RWPE1 (cell line): Measurements from ENCODE around the gene CDK1.
A peak's percentile ranks its signal among the peaks of the same experiment; 100 is the strongest.

Experiments used
- CTCF ChIA-PET: fragments of 350-600 bp; sonication (Branson Sonifier 250); formaldehyde crosslinking; extraction: SDS; loops from one replicate; lab custom pipeline; 2021; lab: Yijun Ruan, JAX
- POLR2A ChIA-PET: fragments of 400-600 bp; formaldehyde crosslinking; extraction: SDS; loops from one replicate; lab custom pipeline; 2020; ENCODE audit warnings: antibody characterized with exemption; ENCODE audit not compliant: low non-redundant PET; lab: Yijun Ruan, JAX
- DNase-seq: peaks from one replicate; pipeline ENCODE4 v3.0.0; 2012; ENCODE audit warnings: low spot score
- H3K27ac ChIP-seq: fragments of 450-650 bp; 2 replicates; pipeline ENCODE4 v1.5.1; 2017
- TF ChIP-seq, protein P1 (sequence below): fragments of 450-650 bp; conservative IDR thresholded peaks from 2 replicates; pipeline ENCODE4 v1.5.1; 2017; ENCODE audit warnings: low read depth, mild to moderate bottlenecking

The CDK1 gene

DNA sequence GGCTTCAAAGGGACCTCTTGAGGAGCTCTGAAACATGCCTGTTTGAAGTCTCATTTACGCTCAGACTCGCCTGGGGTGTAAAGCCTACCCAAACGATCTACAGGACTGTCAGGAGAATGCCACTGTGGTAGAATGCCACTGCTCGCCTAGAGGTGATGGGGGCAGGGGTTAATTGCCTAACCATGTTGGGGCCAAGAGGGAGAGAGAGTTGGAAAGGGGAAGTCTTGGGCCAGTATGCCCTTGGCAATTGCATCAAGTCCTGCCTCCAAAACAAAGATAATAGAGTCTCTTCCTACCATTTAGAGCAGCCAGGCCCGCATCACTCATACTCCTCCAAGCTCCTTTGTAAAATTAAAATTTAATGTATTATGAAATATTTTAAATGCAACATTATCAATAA, 25.2 kb downstream of the CDK1 start:
- no peak overlapping the region for H3K27ac ChIP-seq
- DNase-seq = no peak
- CTCF ChIA-PET = no interaction called here
- POLR2A ChIA-PET = no interaction called here
- TF ChIP-seq, protein P1, sequence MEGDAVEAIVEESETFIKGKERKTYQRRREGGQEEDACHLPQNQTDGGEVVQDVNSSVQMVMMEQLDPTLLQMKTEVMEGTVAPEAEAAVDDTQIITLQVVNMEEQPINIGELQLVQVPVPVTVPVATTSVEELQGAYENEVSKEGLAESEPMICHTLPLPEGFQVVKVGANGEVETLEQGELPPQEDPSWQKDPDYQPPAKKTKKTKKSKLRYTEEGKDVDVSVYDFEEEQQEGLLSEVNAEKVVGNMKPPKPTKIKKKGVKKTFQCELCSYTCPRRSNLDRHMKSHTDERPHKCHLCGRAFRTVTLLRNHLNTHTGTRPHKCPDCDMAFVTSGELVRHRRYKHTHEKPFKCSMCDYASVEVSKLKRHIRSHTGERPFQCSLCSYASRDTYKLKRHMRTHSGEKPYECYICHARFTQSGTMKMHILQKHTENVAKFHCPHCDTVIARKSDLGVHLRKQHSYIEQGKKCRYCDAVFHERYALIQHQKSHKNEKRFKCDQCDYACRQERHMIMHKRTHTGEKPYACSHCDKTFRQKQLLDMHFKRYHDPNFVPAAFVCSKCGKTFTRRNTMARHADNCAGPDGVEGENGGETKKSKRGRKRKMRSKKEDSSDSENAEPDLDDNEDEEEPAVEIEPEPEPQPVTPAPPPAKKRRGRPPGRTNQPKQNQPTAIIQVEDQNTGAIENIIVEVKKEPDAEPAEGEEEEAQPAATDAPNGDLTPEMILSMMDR = no peak

DNA sequence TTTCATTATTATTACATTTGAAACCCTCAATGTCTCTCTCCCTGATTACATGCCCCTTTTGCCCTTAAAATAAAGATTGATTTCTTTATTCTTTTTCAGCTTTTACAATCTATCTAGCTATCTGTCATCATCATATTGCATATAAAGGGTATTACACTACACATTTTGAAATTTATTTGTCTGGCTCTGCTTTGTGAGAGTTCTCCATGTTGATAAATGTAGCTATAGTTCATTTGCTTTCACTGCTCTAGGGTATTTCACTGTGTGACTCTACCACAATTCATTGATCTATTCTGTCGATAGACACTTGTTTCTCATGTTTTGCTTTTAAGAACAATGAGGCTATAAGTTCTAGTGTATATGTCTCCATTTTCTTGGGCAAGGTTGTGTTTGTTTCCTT, 25.6 kb downstream of the CDK1 start:
- TF ChIP-seq, protein P1 = no peak
- H3K27ac ChIP-seq = no peak overlapping the region
- ChIA-PET POLR2A (no interaction called here), CTCF (no interaction called here)
- DNase-seq = no peak

DNA sequence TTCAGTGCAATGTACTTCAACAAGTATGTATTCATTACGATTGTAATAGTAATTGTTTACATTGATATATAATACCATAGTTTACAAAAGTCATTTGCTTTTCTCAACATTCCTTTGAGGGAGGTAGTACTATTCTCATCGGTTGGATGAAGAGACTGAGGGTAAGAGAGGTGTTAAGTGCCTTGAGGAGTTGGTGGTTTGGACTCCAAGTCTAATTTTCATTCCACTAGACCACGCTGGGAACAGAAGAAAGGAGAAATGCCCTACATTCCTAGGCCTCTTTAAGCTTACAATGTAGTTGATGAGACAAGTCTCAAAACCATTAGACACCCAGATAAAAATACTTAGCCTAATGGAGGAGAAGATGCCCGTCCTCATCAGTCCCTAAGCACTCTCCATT, 28.6 kb downstream of the CDK1 start:
- TF ChIP-seq, protein P1 = no peak
- H3K27ac ChIP-seq = no peak overlapping the region
- CTCF ChIA-PET = no interaction called here
- POLR2A ChIA-PET = no interaction called here
- DNase-seq = no peak

DNA sequence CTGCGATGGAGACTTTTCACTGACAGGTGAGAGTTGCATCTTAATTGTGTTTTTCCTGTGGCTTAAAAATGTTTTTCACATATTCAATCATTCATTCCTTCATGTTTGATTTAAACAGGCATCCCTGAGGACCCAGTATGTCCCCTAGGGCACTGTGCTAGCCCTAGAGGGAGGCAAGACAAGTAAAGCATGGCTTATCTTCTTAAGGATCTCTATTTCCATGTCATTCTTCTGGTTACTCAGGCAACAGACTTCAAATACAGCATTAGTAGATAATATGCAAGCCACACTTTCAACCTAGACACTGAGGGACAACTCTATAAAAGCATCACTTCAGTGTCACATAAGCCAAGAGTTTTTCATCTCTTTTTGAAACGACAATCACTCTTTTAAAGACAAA, 29.2 kb downstream of the CDK1 start:
- no peak for DNase-seq
- no peak overlapping the region for H3K27ac ChIP-seq
- TF ChIP-seq, protein P1 = no peak
- POLR2A ChIA-PET = no interaction called here
- CTCF ChIA-PET = no interaction called here

DNA sequence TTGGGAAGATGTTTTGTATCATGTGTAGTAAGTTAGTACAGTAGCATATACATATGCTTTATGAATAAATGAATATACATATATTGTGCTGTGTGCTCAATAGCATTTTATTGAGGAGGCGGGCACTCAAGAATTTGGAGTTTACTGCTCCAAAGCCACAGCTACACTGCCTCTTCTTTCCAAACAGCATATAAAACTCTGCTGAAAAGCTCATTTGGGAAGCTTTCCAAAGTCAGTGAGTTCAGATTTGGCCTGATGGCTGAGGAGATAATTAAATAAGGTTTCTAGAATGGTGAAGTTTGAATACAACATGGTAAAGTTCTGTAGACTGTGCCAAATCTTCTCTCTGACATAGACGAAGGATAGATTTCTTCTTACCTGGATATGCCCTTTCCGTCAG, 29.8 kb downstream of the CDK1 start:
- TF ChIP-seq, protein P1 = no peak

DNA sequence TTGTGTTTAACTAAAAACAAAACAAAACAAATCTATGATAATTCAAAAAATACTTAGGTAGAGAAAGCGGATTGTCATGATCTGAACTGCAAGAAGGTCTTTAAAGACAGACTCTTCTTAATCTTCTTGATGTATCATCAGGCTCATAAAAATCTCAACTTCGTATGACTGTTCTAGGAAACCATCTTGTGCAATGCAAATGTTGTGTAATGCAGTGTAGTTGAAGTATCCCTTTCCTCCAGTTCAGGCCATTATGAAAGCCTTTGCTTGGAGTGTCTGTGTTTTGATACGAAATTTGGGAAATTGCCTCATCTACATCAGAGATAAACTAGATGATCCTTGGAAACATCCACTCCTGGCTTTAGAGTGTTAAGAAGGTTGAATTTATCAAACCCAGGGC, 30.9 kb downstream of the CDK1 start:
- no peak overlapping the region for H3K27ac ChIP-seq
- peak; percentile 24 for DNase-seq
- TF ChIP-seq, protein P1 = no peak
- POLR2A ChIA-PET = no interaction called here
- CTCF ChIA-PET = no interaction called here

More for the DNA sequence above, 29.8 kb downstream of the CDK1 start:
- CTCF ChIA-PET = no interaction called here
- POLR2A ChIA-PET = no interaction called here
- no peak overlapping the region for H3K27ac ChIP-seq
- DNase-seq = no peak
